ENCODE results near the gene STT3A. TPM values are rescaled to one million over a fixed set of nuclear protein-coding genes. Genes with fewer than 3 reads are reported as not detected.

Gene STT3A
- total RNA-seq, 1 donor from 2014 or later: 157 TPM

- TF ChIP-seq CTCF (conservative IDR thresholded peaks at IDR 0.05): no peak
- H3K4me1 Mint-ChIP-seq (ENCODE audit: unreplicated experiment): no peaks in the 10 kb centered on the region
- no peak overlapping the region for H3K4me3 Mint-ChIP-seq
- H3K27ac Mint-ChIP-seq: no peak overlapping the region
- no peaks in the 10 kb centered on the region for H3K27me3 Mint-ChIP-seq
- H3K9me3 Mint-ChIP-seq: no peaks in the 10 kb centered on the region
- no peak for DNase-seq (ENCODE audit: extremely low spot score, unreplicated experiment)
- H3K36me3 Mint-ChIP-seq: peaks cover 26% of the 10 kb centered on the region
These were observed 45.2 kb downstream of the STT3A start for GRCh38 chr11:125637840-125638239.

- DNase-seq (ENCODE audit: extremely low spot score, unreplicated experiment): no peak
These were observed 45.7 kb downstream of the STT3A start for GRCh38 chr11:125638315-125638714.

GRCh38 chr11:125645871-125646270, 53.2 kb downstream of the STT3A start:
- no peak overlapping the region for H3K27ac Mint-ChIP-seq
- H3K36me3 Mint-ChIP-seq: peaks cover 29% of the 10 kb centered on the region
- H3K9me3 Mint-ChIP-seq: no peaks in the 10 kb centered on the region
- no peak for DNase-seq (ENCODE audit: extremely low spot score, unreplicated experiment)
- no peak for TF ChIP-seq CTCF (conservative IDR thresholded peaks at IDR 0.05)
- no peaks in the 10 kb centered on the region for H3K27me3 Mint-ChIP-seq
- no peaks in the 10 kb centered on the region for H3K4me1 Mint-ChIP-seq (ENCODE audit: unreplicated experiment)
- no peak overlapping the region for H3K4me3 Mint-ChIP-seq

More at GRCh38 chr11:125638315-125638714, 45.7 kb downstream of the STT3A start:
- H3K36me3 Mint-ChIP-seq: peaks cover 26% of the 10 kb centered on the region
- no peaks in the 10 kb centered on the region for H3K27me3 Mint-ChIP-seq
- no peak for TF ChIP-seq CTCF (conservative IDR thresholded peaks at IDR 0.05)
- H3K27ac Mint-ChIP-seq: no peak overlapping the region
- H3K4me1 Mint-ChIP-seq (ENCODE audit: unreplicated experiment): no peaks in the 10 kb centered on the region
- H3K9me3 Mint-ChIP-seq: no peaks in the 10 kb centered on the region
- no peak overlapping the region for H3K4me3 Mint-ChIP-seq

GRCh38 chr11:125649465-125650166, 57.0 kb downstream of the STT3A start:
- Mint-ChIP-seq H3K4me3 (no peak overlapping the region), H3K27ac (no peak overlapping the region), H3K27me3 (no peaks in the 10 kb centered on the region), H3K4me1 (ENCODE audit: unreplicated experiment) (no peaks in the 10 kb centered on the region), H3K36me3 (peaks cover 36% of the 10 kb centered on the region), H3K9me3 (no peaks in the 10 kb centered on the region)
- TF ChIP-seq CTCF (conservative IDR thresholded peaks at IDR 0.05): no peak
- no peak for DNase-seq (ENCODE audit: extremely low spot score, unreplicated experiment)

- no peak overlapping the region for H3K27ac Mint-ChIP-seq
- H3K27me3 Mint-ChIP-seq: no peaks in the 10 kb centered on the region
- H3K4me1 Mint-ChIP-seq (ENCODE audit: unreplicated experiment): no peaks in the 10 kb centered on the region
- H3K36me3 Mint-ChIP-seq: peaks cover 47% of the 10 kb centered on the region
- no peak for TF ChIP-seq CTCF (conservative IDR thresholded peaks at IDR 0.05)
- DNase-seq (ENCODE audit: extremely low spot score, unreplicated experiment): no peak
- no peak overlapping the region for H3K4me3 Mint-ChIP-seq
- H3K9me3 Mint-ChIP-seq: peaks cover 25% of the 10 kb centered on the region
These were observed 70.0 kb downstream of the STT3A start for GRCh38 chr11:125662689-125663088.

Measured in type B pancreatic cell (in vitro differentiated cells).